SU-DHL-6 (cell line): ENCODE data around the gene LRRTM2.

ENCODE experiments used
- CTCF ChIP-seq: fragments of 200-600 bp; sonication (generic); IDR thresholded peaks from one replicate; pipeline ENCODE4 v1.5.1; 2017; ENCODE audit warnings: antibody characterized with exemption, mild to moderate bottlenecking, low read length, moderate library complexity; ENCODE audit not compliant: insufficient read depth, poor library complexity, severe bottlenecking
- EZH2phosphoT487 ChIP-seq: fragments of 200-600 bp; sonication (generic), shearing (Covaris generic); conservative IDR thresholded peaks from 2 replicates; pipeline ENCODE4 v1.6.1; 2018; ENCODE audit warnings: mild to moderate bottlenecking, antibody characterized with exemption, low read length, moderate library complexity, mixed read lengths

DNA sequence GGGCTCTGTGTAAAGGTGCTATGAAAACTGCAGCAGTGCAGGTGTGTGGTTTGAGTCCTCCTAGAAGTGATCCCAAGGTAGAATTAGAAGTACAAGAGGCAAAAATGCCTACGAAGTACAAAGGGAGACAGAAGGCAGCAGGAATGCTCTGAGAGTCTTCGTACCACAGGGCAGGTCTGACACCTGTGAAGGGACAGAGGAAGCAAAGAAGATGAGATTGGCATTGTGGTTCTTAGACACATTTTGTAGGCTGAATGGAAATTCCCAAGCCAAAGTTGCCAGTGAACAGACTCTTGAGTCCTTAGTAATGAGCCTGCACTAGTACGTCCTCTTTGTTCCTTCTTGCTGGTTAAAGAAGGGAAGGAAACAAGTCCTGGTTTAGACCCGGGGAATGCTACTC lies 1.7 kb upstream of the LRRTM2 start:
- no peak for TF ChIP-seq CTCF
- no peak for TF ChIP-seq EZH2phosphoT487
